Neuronal stem cell (in vitro differentiated cells): ENCODE data around the gene DBF4B.

Experiments used
- DNase-seq: peaks from one replicate; pipeline ENCODE4 v3.0.0-alpha.2; 2013; ENCODE audit warnings: low spot score
- H2AFZ ChIP-seq: one replicate; pipeline ENCODE4 v1.6.1; 2013; ENCODE audit warnings: mild to moderate bottlenecking, low read length, inconsistent platforms
- H2AK5ac ChIP-seq: 2 replicates; pipeline ENCODE4 v1.6.1; 2013; ENCODE audit warnings: low read depth, mild to moderate bottlenecking, inconsistent platforms, low read length, moderate library complexity, mixed read lengths
- H2BK120ac ChIP-seq: 2 replicates; pipeline ENCODE4 v1.6.1; 2013; ENCODE audit warnings: low read depth, mild to moderate bottlenecking, inconsistent platforms, low read length, moderate library complexity, mixed read lengths
- H2BK12ac ChIP-seq: one replicate; pipeline ENCODE4 v1.6.1; 2013; ENCODE audit warnings: low read length, inconsistent platforms
- H2BK15ac ChIP-seq: 2 replicates; pipeline ENCODE4 v1.6.1; 2013; ENCODE audit warnings: mild to moderate bottlenecking, low read length, inconsistent platforms, mixed read lengths
- H2BK5ac ChIP-seq: one replicate; pipeline ENCODE4 v1.6.1; 2013; ENCODE audit warnings: inconsistent platforms, mild to moderate bottlenecking, low read length, moderate library complexity
- H3K14ac ChIP-seq: one replicate; pipeline ENCODE4 v1.6.1; 2013; ENCODE audit warnings: low read length, inconsistent platforms
- H3K18ac ChIP-seq: 2 replicates; pipeline ENCODE4 v1.6.1; 2013; ENCODE audit warnings: low read length, inconsistent platforms
- H3K23ac ChIP-seq: 2 replicates; pipeline ENCODE4 v1.6.1; 2013; ENCODE audit warnings: low read depth, mild to moderate bottlenecking, mixed read lengths, low read length, inconsistent platforms; ENCODE audit not compliant: poor library complexity
- H3K27ac ChIP-seq: replicated peaks from 3 replicates; pipeline ENCODE4 v1.5.1; 2013; ENCODE audit warnings: low read length, inconsistent platforms
- H3K27me3 ChIP-seq, 3 experiments: 2 replicates each; pipeline ENCODE4 v1.6.1; 2013; ENCODE audit warnings: low read length in 3 of 3, mild to moderate bottlenecking in 2 of 3, inconsistent platforms in 1 of 3, low read depth in 1 of 3, mixed read lengths in 1 of 3, moderate library complexity in 1 of 3; ENCODE audit not compliant: control insufficient read depth in 3 of 3, insufficient read depth in 3 of 3
- H3K36me3 ChIP-seq, 2 donors: replicated peaks in 1 of 2; 2 replicates each; pipeline ENCODE4 v1.6.1; 2013; ENCODE audit warnings: low read length in 2 of 2; ENCODE audit not compliant: control insufficient read depth in 2 of 2, insufficient read depth in 2 of 2
- H3K4ac ChIP-seq: 2 replicates; pipeline ENCODE4 v1.6.1; 2013; ENCODE audit warnings: inconsistent platforms, mild to moderate bottlenecking, low read length, moderate library complexity
- H3K4me1 ChIP-seq, 2 donors: 1 replicate in 1 of 2; 2 replicates in 1 of 2; pipeline ENCODE4 v1.6.1; 2013; ENCODE audit warnings: low read length in 2 of 2, low read depth in 1 of 2; ENCODE audit not compliant: control insufficient read depth in 2 of 2, insufficient read depth in 1 of 2
- H3K4me2 ChIP-seq: one replicate; pipeline ENCODE4 v1.6.1; 2013; ENCODE audit warnings: mild to moderate bottlenecking, low read length, inconsistent platforms; ENCODE audit not compliant: insufficient read depth, poor library complexity, severe bottlenecking
- H3K4me3 ChIP-seq, 2 donors: 2 replicates each; pipeline ENCODE4 v1.5.1; 2013; ENCODE audit warnings: low read length in 2 of 2, mild to moderate bottlenecking in 2 of 2, inconsistent platforms in 1 of 2, moderate library complexity in 1 of 2
- H3K79me1 ChIP-seq: one replicate; pipeline ENCODE4 v1.6.1; 2013; ENCODE audit warnings: low read depth, mild to moderate bottlenecking, inconsistent platforms, low read length, moderate library complexity
- H3K9ac ChIP-seq: one replicate; pipeline ENCODE4 v1.6.1; 2013; ENCODE audit warnings: mild to moderate bottlenecking, low read depth, low read length, inconsistent platforms; ENCODE audit not compliant: poor library complexity
- H3K9me3 ChIP-seq, 2 donors: replicated peaks in 1 of 2; 2 replicates each; pipeline versions ENCODE3 to v1.6.1; 2013; ENCODE audit warnings: low read length in 2 of 2, mild to moderate bottlenecking in 2 of 2, inconsistent platforms in 1 of 2, low read depth in 1 of 2, mixed read lengths in 1 of 2, moderate library complexity in 1 of 2; ENCODE audit not compliant: control insufficient read depth in 2 of 2, insufficient read depth in 1 of 2
- H4K8ac ChIP-seq: one replicate; pipeline ENCODE4 v1.6.1; 2013; ENCODE audit warnings: low read depth, mild to moderate bottlenecking, inconsistent platforms, low read length, moderate library complexity
- H4K91ac ChIP-seq: one replicate; pipeline ENCODE4 v1.6.1; 2013; ENCODE audit warnings: low read length, low read depth, mild to moderate bottlenecking, inconsistent platforms; ENCODE audit not compliant: poor library complexity
- WGBS, 2 donors: extraction: QIAGEN DNeasy Blood & Tissue Kit; methylation state at CpG; one replicate each; pipeline ENCODE4 v1.1.7; 2013; ENCODE audit warnings: missing lambda C conversion rate in 2 of 2, mixed read lengths in 1 of 2; ENCODE audit not compliant: insufficient read length in 2 of 2, insufficient replicate concordance in 1 of 2; ENCODE audit errors: extremely low coverage in 2 of 2; 5-methylcytosine and 5-hydroxymethylcytosine counted together

The DBF4B gene

DNA sequence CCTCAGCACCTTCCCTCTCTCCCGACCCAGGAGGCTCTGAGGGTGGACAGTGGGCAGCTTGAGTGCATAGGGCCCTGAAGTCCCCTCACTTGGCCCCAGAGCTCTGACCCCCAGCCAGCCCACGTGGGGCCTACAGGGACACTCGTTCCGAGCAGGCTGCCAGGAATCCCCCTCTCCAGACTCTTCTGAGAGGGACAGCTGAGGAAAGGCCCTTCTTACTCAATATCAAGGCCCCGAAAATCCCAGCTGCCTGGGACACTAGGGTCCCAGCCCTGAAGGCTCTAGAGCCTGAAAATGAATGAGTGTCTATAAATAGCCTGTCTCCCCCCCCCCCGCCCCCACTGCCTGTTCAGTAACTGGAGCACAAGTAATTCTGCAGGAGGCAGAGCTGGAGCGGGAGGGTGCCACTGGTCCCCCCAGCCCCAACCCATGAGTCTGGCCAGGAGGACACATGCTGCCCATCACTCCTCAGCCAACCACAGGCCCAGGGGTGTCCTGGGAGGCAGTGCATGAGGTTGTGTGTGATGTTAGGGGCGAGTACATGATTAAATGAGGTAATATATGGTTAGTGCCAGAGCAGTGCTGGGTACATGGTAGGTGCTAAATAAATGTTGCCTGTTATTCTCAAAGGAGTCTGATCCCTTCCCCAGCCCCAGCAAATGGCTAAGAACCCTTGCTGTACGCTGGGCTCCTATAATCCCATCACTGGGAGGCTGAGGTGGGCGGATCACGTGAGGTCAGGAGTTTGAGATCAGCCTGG, 61.9 kb downstream of the DBF4B start:
- Histone ChIP-seq H3K79me1 (peaks cover 3% of the 10 kb centered on the region), H3K9me3 (no peaks in the 10 kb centered on the region), H4K91ac (no peak overlapping the region), H3K27ac (no peak overlapping the region), H2AK5ac (peak overlapping the region; percentile 75), H2BK5ac (no peak overlapping the region), H2BK12ac (peak overlapping the region; percentile 41), H2BK15ac (no peak overlapping the region), H3K4me1 (peaks cover 2% of the 10 kb centered on the region in 2 donors), H3K4me2 (no peak overlapping the region), H4K8ac (no peak overlapping the region), H3K4me3 (no peak overlapping the region), H3K36me3 (no peaks in the 10 kb centered on the region), H2AFZ (no peak overlapping the region), H2BK120ac (no peak overlapping the region), H3K14ac (peak overlapping the region; percentile 56), H3K9ac (no peak overlapping the region), H3K18ac (no peak overlapping the region), H3K4ac (no peak overlapping the region), H3K27me3 (peaks cover 0 to 13% (median 0%) of the 10 kb centered on the region in 3 experiments), H3K23ac (peak overlapping the region; percentile 20)
- no peak for DNase-seq
- no CpG with 5 or more reads among the region's 11 CpGs for WGBS, 2 donors

- no peak overlapping the region for H2BK15ac ChIP-seq
- no peak overlapping the region for H3K4me2 ChIP-seq
- no peaks in the 10 kb centered on the region for H3K9me3 ChIP-seq
- H3K36me3 ChIP-seq, result no peaks in the 10 kb centered on the region
- no peak overlapping the region for H3K4me3 ChIP-seq
- peak overlapping the region; percentile 56 for H3K14ac ChIP-seq
- H2BK12ac ChIP-seq, result peak overlapping the region; percentile 3
- no CpG with 5 or more reads among the region's 21 CpGs for WGBS, 2 donors
- H4K8ac ChIP-seq, result no peak overlapping the region
- H2BK120ac ChIP-seq, result no peak overlapping the region
- no peak overlapping the region for H3K27ac ChIP-seq
- H3K9ac ChIP-seq, result no peak overlapping the region
- no peak overlapping the region for H2AFZ ChIP-seq
- H2AK5ac ChIP-seq, result peak overlapping the region; percentile 56
- H3K4me1 ChIP-seq, result peaks cover 5 to 6% of the 10 kb centered on the region in 2 donors
- DNase-seq, result no peak
- H3K23ac ChIP-seq, result peak overlapping the region; percentile 31
- H3K27me3 ChIP-seq, result peaks cover 0 to 25% (median 14%) of the 10 kb centered on the region in 3 experiments
- H3K18ac ChIP-seq, result peak overlapping the region; percentile 76
- no peak overlapping the region for H2BK5ac ChIP-seq
- peaks cover 3% of the 10 kb centered on the region for H3K79me1 ChIP-seq
- no peak overlapping the region for H3K4ac ChIP-seq
- H4K91ac ChIP-seq, result no peak overlapping the region
These were observed 64.0 kb downstream of the DBF4B start for GRCh38 chr17:44772308-44773045.

DNA sequence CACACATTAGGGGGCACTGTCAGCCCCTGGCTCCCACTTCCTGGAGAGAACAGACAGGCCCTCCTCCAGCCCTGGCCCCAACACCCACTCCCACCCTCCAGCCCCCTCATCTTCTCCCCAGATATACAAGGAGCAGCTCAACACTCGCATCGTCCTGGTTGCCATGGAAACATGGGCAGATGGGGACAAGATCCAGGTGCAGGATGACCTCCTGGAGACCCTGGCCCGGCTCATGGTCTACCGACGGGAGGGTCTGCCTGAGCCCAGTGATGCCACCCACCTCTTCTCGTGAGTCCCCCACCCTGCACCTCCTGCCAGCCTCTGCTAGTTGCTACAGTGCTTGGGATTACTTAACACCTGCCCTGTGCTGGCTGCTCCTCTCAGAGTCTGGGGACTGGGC, 64.7 kb downstream of the DBF4B start:
- Histone ChIP-seq H3K4me2 (no peak overlapping the region), H3K4me3 (peak overlapping the region in 1 of 2 donors; percentile 23), H3K23ac (no peak overlapping the region), H2BK120ac (no peak overlapping the region), H2AK5ac (no peak overlapping the region), H2AFZ (no peak overlapping the region), H4K91ac (no peak overlapping the region), H3K4me1 (peaks cover 3 to 6% of the 10 kb centered on the region in 2 donors), H3K27me3 (peaks cover 0 to 32% (median 15%) of the 10 kb centered on the region in 3 experiments), H2BK5ac (no peak overlapping the region), H3K9ac (no peak overlapping the region), H3K36me3 (no peaks in the 10 kb centered on the region), H3K4ac (no peak overlapping the region), H2BK15ac (no peak overlapping the region), H3K14ac (peak overlapping the region; percentile 56), H2BK12ac (no peak overlapping the region), H4K8ac (no peak overlapping the region), H3K27ac (no peak overlapping the region), H3K79me1 (peaks cover 5% of the 10 kb centered on the region), H3K9me3 (no peaks in the 10 kb centered on the region), H3K18ac (no peak overlapping the region)
- no peak for DNase-seq
- no CpG with 5 or more reads among the region's 6 CpGs for WGBS, 2 donors
